CD4-positive, alpha-beta T cell treated with Interleukin-15 for 4 hours (primary cell): ENCODE results near the gene EBF3.

Experiments used
- DNase-seq: peaks from one replicate; pipeline ENCODE4 v3.0.0-alpha.2; 2020; ENCODE audit warnings: low spot score

The EBF3 gene

DNA sequence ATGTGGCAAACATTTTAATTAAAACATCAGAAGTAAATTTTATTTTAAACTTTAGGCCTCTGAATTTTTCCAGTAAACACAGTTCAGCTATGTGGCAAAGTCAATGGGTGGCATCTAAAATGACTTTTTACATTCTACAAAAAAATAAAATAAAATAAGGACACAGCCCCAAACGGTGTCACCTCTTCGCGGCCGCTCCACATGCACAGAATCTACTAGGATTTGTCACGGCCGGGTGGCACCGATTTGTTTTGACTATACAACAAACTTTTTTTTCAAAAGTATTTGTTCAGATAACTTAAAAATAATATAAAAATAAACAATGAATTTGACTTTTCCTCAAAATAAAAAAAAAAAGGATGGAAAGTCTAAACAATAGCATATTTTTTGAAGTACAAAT, 127.8 kb downstream of the EBF3 start:
- DNase-seq: no peak

DNA sequence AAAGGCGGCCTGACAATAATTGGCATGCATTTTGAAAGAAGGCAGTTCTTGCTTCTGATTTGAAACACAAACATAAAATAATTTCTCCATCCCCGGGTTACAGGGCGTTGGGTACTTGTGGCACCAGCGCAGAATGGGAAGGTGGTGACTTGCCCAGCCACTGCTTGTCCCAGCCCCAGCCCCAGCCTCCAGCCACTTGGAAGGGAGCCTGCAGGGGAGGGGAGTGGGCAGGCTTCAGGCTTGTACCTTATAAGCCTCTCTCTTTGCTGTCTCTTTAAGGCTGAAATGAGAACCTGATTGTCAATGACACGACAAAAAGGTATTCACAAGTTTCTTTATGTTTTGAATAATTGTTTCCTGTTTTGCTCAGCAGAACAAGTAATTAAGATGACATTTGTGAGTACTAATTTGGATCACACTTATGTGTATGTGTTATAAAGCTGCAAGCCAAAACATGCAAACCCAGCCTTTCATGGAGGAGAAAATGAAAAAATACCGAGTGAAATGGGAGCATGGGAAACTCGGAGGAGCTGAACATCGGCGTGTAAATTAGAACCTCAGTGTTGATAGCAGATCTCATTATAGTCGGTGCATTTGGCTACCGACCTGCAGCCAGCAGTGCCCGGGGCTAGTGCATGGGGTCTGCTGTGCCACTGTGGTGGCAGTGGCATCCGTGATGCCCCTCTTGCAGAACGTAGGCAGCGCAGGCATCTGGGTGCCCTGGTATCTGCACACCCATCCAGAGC, 129.9 kb downstream of the EBF3 start:
- DNase-seq: no peak

DNA sequence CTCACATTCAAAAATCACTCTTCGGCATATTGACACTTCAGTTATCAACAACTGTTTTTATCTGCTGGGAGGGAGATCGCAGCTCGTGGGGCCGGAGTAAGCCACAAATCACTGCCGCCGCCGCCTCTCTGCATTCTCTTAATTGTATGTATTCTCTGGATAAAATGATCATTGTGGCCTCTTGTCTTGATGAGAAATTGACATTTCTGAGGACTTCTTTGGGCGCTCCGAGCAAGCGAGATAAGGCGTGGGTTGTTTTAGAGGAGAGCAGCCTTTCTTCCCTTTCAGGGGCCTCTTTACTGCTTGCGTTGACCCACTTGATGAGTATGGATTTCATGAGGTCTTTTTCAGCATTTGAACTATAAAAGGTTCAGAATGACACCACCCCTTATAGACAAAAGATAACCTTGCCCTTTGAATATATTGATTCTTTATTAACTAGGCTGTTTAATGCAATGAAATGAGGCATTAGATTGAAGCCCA, 130.6 kb downstream of the EBF3 start:
- DNase-seq: no peak

GRCh38 chr10:129832573-129833467, 131.3 kb downstream of the EBF3 start:
- no peak for DNase-seq

GRCh38 chr10:129831150-129831549, 132.9 kb downstream of the EBF3 start:
- DNase-seq: no peak

DNA sequence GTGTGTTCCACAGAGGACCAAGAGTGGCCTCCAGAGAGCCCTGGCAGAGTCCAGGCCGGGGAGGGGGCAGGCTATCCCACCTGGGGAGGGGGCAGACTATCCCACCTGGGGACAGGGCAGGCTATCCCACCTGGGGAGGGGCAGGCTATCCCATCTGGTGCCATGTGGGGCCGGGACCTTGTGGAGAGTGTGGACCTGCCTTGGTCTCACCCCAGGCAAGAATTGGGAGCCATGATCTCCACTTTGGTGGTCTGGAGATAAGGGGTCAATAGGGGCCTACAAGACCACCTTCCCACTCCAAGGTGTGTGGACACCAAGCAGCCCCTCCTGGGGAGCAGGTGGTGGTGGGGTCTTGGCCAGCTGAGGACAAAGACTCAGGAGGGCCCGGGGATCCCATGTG, 138.2 kb downstream of the EBF3 start:
- no peak for DNase-seq

GRCh38 chr10:129825221-129825620, 138.9 kb downstream of the EBF3 start:
- no peak for DNase-seq

DNA sequence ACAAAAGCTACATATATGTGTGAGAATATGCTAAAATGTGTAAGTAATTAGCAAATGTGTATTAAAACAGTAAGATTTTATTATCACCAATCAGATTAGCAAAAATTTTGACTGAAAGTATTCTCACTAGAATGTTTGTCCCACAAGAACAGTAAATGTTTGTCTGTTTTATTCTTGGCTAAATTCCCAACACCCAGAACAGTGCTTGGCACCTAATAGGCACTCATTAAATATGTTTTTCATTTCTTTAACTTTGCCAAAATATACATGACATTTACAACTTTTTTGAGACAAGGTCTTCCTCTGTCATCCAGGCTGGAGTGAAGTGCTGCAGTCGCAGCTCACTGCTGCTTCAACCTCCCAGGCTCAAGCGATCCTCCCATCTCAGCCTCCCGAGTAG, 143.6 kb downstream of the EBF3 start:
- DNase-seq: no peak

DNA sequence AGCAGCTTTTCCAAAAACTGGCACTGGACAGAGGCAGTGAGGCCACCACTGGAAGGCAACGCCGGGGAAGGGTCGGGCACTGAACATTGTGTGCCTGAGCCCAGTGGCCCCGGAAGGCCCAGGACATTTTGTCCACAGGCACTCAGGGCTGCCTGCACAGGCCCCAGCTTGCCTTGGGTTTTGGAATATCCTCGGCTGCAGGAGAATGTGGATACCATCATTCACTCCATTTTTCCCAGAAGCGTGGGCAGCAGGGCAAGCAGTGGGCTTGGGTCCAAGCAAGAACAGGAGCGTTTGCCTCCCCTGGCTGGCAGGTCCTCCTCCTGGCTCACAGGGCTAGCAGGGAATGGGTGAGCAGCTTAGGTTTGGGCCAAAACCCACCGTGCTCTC, 147.4 kb downstream of the EBF3 start:
- DNase-seq: no peak

GRCh38 chr10:129815898-129816655, 148.0 kb downstream of the EBF3 start:
- DNase-seq: no peak

GRCh38 chr10:129814681-129815646, 149.1 kb downstream of the EBF3 start:
- no peak for DNase-seq

DNA sequence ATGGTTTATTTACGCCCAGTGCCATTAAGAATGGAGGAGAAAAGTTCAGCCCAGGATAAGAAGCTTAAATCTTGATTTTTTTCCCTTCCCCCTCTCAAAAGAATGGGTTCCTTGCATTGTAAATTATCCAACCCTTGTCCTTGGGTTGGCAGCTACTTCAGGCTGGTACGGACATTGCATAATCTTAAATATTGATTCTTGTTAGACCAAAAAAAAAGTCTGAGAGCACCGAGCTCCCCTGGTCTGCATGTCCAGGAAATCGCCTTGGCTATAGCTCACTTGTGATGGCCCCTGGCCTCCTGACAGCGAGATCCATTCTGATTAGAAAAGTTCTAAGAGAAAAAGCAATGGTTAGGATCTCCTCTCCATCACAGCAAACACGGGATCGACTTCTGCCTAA, 151.7 kb downstream of the EBF3 start:
- DNase-seq: no peak

- no peak for DNase-seq
These were observed 152.9 kb downstream of the EBF3 start for GRCh38 chr10:129811208-129811607.

GRCh38 chr10:129809841-129810240, 154.2 kb downstream of the EBF3 start:
- DNase-seq: no peak

DNA sequence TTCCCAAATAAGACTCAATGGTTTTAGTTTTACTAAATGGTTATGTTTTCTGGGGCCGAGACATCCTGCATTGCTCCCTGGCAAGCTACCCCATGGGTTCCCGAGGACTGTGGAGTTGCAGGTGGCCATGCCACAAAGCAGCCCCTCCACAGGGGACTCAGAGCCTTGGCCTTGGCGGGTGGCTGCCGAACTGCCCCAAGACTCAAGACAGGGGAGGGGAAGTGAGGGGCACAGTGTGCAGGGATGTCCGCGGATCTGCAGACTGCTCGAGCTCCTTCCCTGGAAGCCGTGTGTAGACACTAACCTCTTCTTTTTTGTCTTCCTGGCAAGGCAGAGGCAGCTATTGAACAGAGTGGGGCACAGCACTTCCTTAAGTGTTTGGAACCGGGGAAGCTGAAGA, 154.6 kb downstream of the EBF3 start:
- DNase-seq: no peak

GRCh38 chr10:129808092-129808983, 155.7 kb downstream of the EBF3 start:
- no peak for DNase-seq

GRCh38 chr10:129807211-129807610, 156.9 kb downstream of the EBF3 start:
- no peak for DNase-seq

- no peak for DNase-seq
These were observed 163.2 kb downstream of the EBF3 start for GRCh38 chr10:129800796-129801340.

DNA sequence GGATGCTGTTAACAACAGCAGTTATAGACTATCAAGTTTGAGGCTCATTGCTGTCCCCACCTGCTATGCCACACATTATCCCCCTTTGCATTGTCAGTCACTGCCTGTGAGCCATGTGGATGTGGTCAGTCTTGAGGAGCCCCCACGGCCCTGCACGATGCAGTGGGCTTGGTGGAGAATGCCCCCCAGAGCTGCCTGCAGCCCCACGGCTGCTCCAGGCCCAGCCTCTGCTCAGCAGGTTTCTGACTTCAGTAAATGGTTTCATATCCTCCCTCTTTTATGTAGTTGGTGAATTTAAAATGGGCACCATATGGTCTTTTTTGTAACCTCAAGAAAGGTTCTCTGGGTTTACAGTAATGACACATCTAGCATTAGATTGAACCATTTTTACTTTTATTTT, 164.1 kb downstream of the EBF3 start:
- DNase-seq: no peak
